PFSK-1 (cell line): Measurements from ENCODE around the gene ADAM19.

Experiments
- SIN3A ChIP-seq: IDR thresholded peaks from 2 replicates; pipeline ENCODE4 v1.6.1; 2012; ENCODE audit warnings: mild to moderate bottlenecking, low read length, moderate library complexity, borderline replicate concordance; ENCODE audit not compliant: insufficient read depth
- TAF1 ChIP-seq: IDR thresholded peaks from 2 replicates; pipeline ENCODE4 v1.6.1; 2012; ENCODE audit warnings: low read length, control low read depth, borderline replicate concordance; ENCODE audit not compliant: insufficient read depth

GRCh38 chr5:157544623-157544989 lies 31.0 kb downstream of the ADAM19 start:
- TF ChIP-seq TAF1 (no peak), SIN3A (no peak)
